Fibroblast of pulmonary artery (primary cell): ENCODE data around the gene HYPK.
"Not testable (repeated sequence)": the region's sequence is repeated elsewhere in the genome, so short reads cannot be mapped to it uniquely, and the experiment has no call there.

Experiments used
- DNase-seq: peaks from one replicate; pipeline ENCODE4 v3.0.0-alpha.2; 2010; ENCODE audit warnings: low read depth
- H3K4me3 ChIP-seq: replicated peaks from 2 replicates; pipeline ENCODE4 v1.5.1; 2011; ENCODE audit warnings: low read depth, mild to moderate bottlenecking, control low read depth, low read length, moderate library complexity
- CTCF ChIP-seq: IDR thresholded peaks from 2 replicates; pipeline ENCODE4 v1.5.1; 2011; ENCODE audit warnings: mild to moderate bottlenecking, control low read depth, low read length, inconsistent platforms; ENCODE audit errors: missing control alignments

The HYPK gene

DNA sequence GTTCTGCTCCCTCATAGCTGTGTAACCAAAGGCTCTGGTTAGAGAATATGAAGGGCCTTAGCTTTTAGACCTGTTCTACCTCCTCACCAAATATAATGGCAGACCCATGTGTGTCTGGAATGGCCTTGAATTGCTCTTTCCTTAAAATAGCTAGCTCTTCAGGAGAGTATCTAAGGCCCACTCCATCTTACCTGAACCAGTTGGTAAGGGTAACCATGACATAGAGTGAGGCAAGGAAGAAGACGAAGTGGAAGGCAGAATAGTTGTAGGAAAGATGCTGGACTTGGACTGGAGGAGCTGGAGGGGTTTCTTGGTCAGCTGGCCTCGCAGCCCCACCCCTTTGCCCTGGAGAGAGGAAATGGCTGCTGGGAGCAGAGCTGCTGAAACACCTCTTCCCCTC is 5.2 kb upstream of the HYPK start:
- DNase-seq: no peak
- no peak for TF ChIP-seq CTCF
- no peak overlapping the region for H3K4me3 ChIP-seq

GRCh38 chr15:43795997-43796396 is 4.4 kb upstream of the HYPK start:
- DNase-seq: no peak
- no peak overlapping the region for H3K4me3 ChIP-seq
- TF ChIP-seq CTCF: no peak

DNA sequence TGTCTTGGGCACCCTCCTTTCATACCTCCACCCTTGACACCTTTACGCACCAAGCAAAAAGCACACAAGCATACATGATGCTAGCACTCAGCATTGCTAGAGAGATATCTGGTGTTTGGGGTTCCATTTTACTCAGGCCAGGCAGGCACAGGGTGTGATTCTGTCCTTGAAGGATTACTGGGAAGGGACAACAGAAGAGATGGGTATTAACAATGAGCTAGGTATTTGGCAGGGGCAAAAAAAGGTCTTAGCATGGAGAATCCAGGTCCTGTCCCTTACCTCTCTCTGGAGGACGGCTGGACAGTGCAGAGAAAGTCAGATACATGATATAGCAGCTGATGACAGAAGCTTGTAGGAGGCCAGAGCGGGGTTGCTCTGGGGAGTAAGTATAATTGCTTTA is 3.8 kb upstream of the HYPK start:
- TF ChIP-seq CTCF: no peak
- H3K4me3 ChIP-seq: no peak overlapping the region
- no peak for DNase-seq

DNA sequence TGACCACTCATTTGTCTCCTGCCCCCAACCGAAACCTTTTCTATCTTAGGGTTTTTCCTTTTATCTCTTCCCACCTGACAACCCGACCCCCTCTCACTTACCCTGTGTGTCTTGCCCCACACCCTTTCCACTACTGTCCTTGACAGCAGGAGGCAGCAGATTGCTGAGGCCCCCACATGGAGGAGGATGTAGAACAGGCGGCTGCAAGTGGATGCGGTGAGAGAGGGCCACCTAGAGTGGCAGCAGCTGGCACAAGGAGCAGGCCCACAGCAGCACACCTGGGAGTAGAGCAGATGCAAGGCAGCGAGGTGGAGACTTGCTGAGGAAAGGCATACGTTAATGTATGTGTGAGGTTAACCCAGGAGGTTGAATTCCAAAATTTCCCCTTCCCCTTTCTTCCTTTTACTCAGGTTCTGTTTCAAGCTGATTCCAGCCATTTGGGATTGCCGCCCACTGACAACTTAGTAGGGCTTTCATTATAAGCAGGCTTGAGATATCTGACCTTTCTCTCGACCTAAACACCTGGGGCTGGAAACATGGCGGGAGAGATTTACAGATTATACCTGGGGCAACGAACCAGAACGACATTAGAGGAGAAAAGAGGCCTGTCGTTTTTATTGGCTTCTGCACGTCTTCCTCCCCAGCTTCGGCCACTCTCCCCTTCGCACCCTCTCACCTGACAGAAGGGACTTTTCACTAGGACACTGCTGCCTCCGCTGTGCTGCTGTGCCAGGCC is 1.0 kb upstream of the HYPK start:
- no peak for TF ChIP-seq CTCF
- no peak overlapping the region for H3K4me3 ChIP-seq
- no peak for DNase-seq

DNA sequence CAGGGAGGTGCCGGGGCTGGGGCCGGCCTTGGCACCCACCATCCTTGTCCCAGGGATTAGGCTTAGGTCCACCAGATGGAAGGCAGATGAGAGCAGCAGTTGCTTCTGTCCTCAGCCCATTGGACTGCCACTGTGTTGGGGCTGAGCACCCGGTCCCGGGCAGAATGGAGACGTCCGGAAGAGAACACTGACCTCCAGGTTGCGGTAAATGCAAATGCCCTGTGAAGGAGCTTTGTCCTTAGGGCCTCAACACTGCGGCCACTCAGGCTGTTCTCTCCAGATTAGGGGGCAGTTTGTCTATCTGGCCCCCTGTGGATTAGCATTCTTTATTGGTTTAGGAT is 484 bp upstream of the HYPK start, which contains the start of gene SERINC4:
Gene SERINC4 (minus strand): TSS at position 276 of the 341 bp plus-strand sequence. CDS start 234 bp downstream, at position 42.
- DNase-seq: no peak
- TF ChIP-seq CTCF: no peak
- H3K4me3 ChIP-seq: peak within 1 kb of the TSS; percentile 99

DNA sequence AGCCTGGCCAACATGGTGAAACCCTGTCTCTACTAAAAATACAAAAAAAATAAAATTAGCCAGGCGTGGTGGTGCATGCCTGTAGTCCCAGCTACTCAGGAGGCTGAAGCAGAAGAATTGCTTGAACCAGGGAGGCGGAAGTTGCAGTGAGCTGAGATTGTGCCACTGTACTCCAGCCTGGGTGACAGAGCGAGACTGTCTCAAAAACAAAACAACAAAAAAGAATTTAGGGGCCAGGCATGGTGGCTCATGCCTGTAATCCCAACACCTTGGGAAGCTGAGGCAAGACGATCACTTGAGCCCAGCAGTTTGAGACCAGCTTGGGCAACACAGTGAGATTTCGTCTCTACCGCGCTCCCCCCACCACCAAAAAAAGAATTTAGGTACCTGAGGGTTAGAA is 2.3 kb downstream of the HYPK start:
- DNase-seq, H3K4me3 ChIP-seq: not testable (repeated sequence)

GRCh38 chr15:43808435-43808950 is 8.1 kb downstream of the HYPK start:
- DNase-seq: no peak
- no peak overlapping the region for H3K4me3 ChIP-seq
- no peak for TF ChIP-seq CTCF
